PC-3 (cell line): Measurements from ENCODE around the gene SIGLEC15. TPM values are rescaled to one million over a fixed set of nuclear protein-coding genes. Genes with fewer than 3 reads are reported as not detected.

ENCODE experiments used
- ATAC-seq: fragments of 200-7000 bp; cut with Tn5 transposase; 2 replicates; pipeline ENCODE4 v1.9.1; 2020; ENCODE audit warnings: mild to moderate bottlenecking, moderate library complexity
- BruUV-seq: library from RNA; stranded (reverse); fragments of 400-500 nt; replicated peaks from 2 replicates; lab custom pipeline; 2021; lab: Mats Ljungman, UMichigan
- CTCF ChIA-PET: fragments of 300-600 bp; sonication (Branson Sonifier 250); formaldehyde crosslinking; loops from one replicate; lab custom pipeline; 2022; ENCODE audit warnings: antibody characterized with exemption; lab: Charles Lee
- POLR2A ChIA-PET: fragments of 300-600 bp; sonication (Branson Sonifier 250); formaldehyde crosslinking; loops from one replicate; lab custom pipeline; 2022; ENCODE audit warnings: antibody characterized with exemption; ENCODE audit not compliant: unreplicated experiment; lab: Charles Lee
- DNase-seq: peaks from one replicate; pipeline ENCODE4 v3.0.0-alpha.2; 2015
- H2AFZ ChIP-seq: fragments of 300-600 bp; sonication (generic); 2 replicates; pipeline ENCODE4 v1.6.0; 2016; ENCODE audit warnings: antibody characterized with exemption, low read length
- H3F3A ChIP-seq: fragments of 300-600 bp; sonication (generic); one replicate; pipeline ENCODE4 v1.6.0; 2017; ENCODE audit warnings: antibody characterized with exemption, low read length, control low read depth, mild to moderate bottlenecking; ENCODE audit not compliant: unreplicated experiment
- H3K27ac ChIP-seq: fragments of 300-600 bp; sonication (generic); 2 replicates; pipeline ENCODE4 v1.5.1; 2016; ENCODE audit warnings: mild to moderate bottlenecking, low read length
- H3K27me3 ChIP-seq: fragments of 300-600 bp; sonication (generic); 2 replicates; pipeline ENCODE4 v1.6.1; 2016; ENCODE audit warnings: low read length, mixed read lengths
- H3K36me3 ChIP-seq: fragments of 300-600 bp; sonication (generic); 2 replicates; pipeline ENCODE4 v1.6.1; 2016; ENCODE audit warnings: low read depth, mixed run types, low read length, mixed read lengths
- H3K4me1 ChIP-seq: fragments of 300-600 bp; sonication (generic); 2 replicates; pipeline ENCODE4 v1.5.1; 2016; ENCODE audit warnings: low read length; ENCODE audit not compliant: insufficient read depth
- H3K4me2 ChIP-seq: fragments of 300-600 bp; sonication (generic); 2 replicates; pipeline ENCODE4 v1.6.0; 2016; ENCODE audit warnings: low read length
- H3K4me3 ChIP-seq: fragments of 300-600 bp; sonication (generic); 2 replicates; pipeline ENCODE4 v1.5.1; 2016; ENCODE audit warnings: mild to moderate bottlenecking, low read length, mixed read lengths
- H3K79me2 ChIP-seq: fragments of 300-600 bp; sonication (generic); 2 replicates; pipeline ENCODE4 v1.6.1; 2017; ENCODE audit warnings: low read length, mixed read lengths
- H3K9ac ChIP-seq: fragments of 300-600 bp; sonication (generic); 2 replicates; pipeline ENCODE4 v1.6.0; 2016; ENCODE audit warnings: mild to moderate bottlenecking, low read length
- H3K9me2 ChIP-seq: fragments of 300-600 bp; sonication (generic); replicated peaks from 2 replicates; pipeline ENCODE4 v1.6.1; 2016; ENCODE audit warnings: mixed run types, low read length, mixed read lengths
- H3K9me3 ChIP-seq: fragments of 300-600 bp; sonication (generic); 2 replicates; pipeline ENCODE4 v1.6.1; 2016; ENCODE audit warnings: low read length, mixed read lengths
- H4K20me1 ChIP-seq: fragments of 300-600 bp; sonication (generic); 2 replicates; pipeline ENCODE4 v1.6.1; 2016; ENCODE audit warnings: low read length, mixed read lengths
- CTCF ChIP-seq: fragments of 300-600 bp; sonication (generic); conservative IDR thresholded peaks from 2 replicates; pipeline ENCODE4 v1.5.1; 2017; ENCODE audit warnings: antibody characterized with exemption, low read depth, mild to moderate bottlenecking, low read length
- EZH2 ChIP-seq: fragments of 300-600 bp; sonication (generic); IDR thresholded peaks from one replicate; pipeline ENCODE4 v1.6.1; 2017; ENCODE audit warnings: antibody characterized with exemption, mild to moderate bottlenecking, low read length; ENCODE audit not compliant: unreplicated experiment
- EZH2phosphoT487 ChIP-seq: fragments of 300-600 bp; sonication (generic); IDR thresholded peaks from 2 replicates; pipeline ENCODE4 v1.6.1; 2018; ENCODE audit warnings: mild to moderate bottlenecking, antibody characterized with exemption, low read length, borderline replicate concordance
- intact Hi-C: fragments of 100-400 bp; cut with micrococcal nuclease; formaldehyde crosslinking; loops from 2 replicates; pipeline ENCODE4 v1.9.0; 2023
- total RNA-seq: library from RNA; depleted of rRNA; stranded (reverse); fragments of >200 nt; gene quantifications from 2 replicates; pipeline ENCODE4 v1.2.3, GENCODE V29; 2014

SIGLEC15 gene
- total RNA-seq, 1 experiment from 2014 or later = 2.0 TPM

GRCh38 chr18:45820106-45820745, 5.2 kb upstream of the SIGLEC15 start:
- TF ChIP-seq EZH2phosphoT487 (no peak), CTCF (no peak), EZH2 (no peak)
- intact Hi-C loops = no loop called here
- Histone ChIP-seq H3F3A (no peaks in the 10 kb centered on the region), H3K9me2 (no peaks in the 10 kb centered on the region), H3K27me3 (no peaks in the 10 kb centered on the region), H3K4me2 (no peak overlapping the region), H3K9me3 (no peaks in the 10 kb centered on the region), H3K79me2 (no peaks in the 10 kb centered on the region), H3K36me3 (no peaks in the 10 kb centered on the region), H3K4me1 (no peaks in the 10 kb centered on the region), H3K4me3 (no peak overlapping the region), H2AFZ (no peak overlapping the region), H4K20me1 (no peaks in the 10 kb centered on the region), H3K27ac (no peak overlapping the region), H3K9ac (no peak overlapping the region)
- DNase-seq (no peak), ATAC-seq (no peak)
- POLR2A ChIA-PET = no interaction called here
- CTCF ChIA-PET = no interaction called here
- no TSS peak for BruUV-seq

GRCh38 chr18:45821026-45821425, 4.4 kb upstream of the SIGLEC15 start:
- no peaks in the 10 kb centered on the region for H4K20me1 ChIP-seq

More at GRCh38 chr18:45821026-45821425, 4.4 kb upstream of the SIGLEC15 start:
- Histone ChIP-seq H3K27ac (no peak overlapping the region), H3K4me3 (no peak overlapping the region), H3K36me3 (no peaks in the 10 kb centered on the region), H3K9me3 (no peaks in the 10 kb centered on the region), H3K4me1 (no peaks in the 10 kb centered on the region), H3K79me2 (no peaks in the 10 kb centered on the region), H2AFZ (no peak overlapping the region), H3K9ac (no peak overlapping the region), H3K4me2 (no peak overlapping the region), H3K27me3 (no peaks in the 10 kb centered on the region), H3K9me2 (no peaks in the 10 kb centered on the region), H3F3A (no peaks in the 10 kb centered on the region)
- ChIA-PET CTCF (interaction anchor here (0.6 kb wide), 1 partner anchor 122 kb away, joined by 3 read pairs; no protein-coding TSS in a partner anchor), POLR2A (no interaction called here)
- ATAC-seq = no peak
- TF ChIP-seq EZH2 (no peak), CTCF (no peak), EZH2phosphoT487 (no peak)
- BruUV-seq = no TSS peak
- no peak for DNase-seq
- intact Hi-C loops = no loop called here
